Stimulated activated naive CD8-positive, alpha-beta T cell treated with anti-CD3 and anti-CD28 coated beads, Interleukin-15, Interleukin-2, amounts not matched to agents 100 U/mL and 50 U/mL, for 24 hours (primary cell): Measurements from ENCODE around the gene MAGEA3.
"Not testable (repeated sequence)": the region's sequence is repeated elsewhere in the genome, so short reads cannot be mapped to it uniquely, and the experiment has no call there.

Source experiments
- ATAC-seq: fragments of 150-1000 bp; cut with Tn5 transposase; one replicate; pipeline ENCODE4 v1.10.0; 2021
- DNase-seq: peaks from one replicate; pipeline ENCODE4 v3.0.0; 2021

The MAGEA3 gene

GRCh38 chrX:152697952-152698931 is at the start of gene MAGEA3:
Gene MAGEA3, plus strand, starts transcription at chrX:152698794. Its CDS starts 2,039 bp downstream, at chrX:152700833.
- ATAC-seq, DNase-seq: not testable (repeated sequence)

GRCh38 chrX:152652060-152652459 is 46.5 kb upstream of the MAGEA3 start:
- no peak for DNase-seq
- ATAC-seq, result no peak

DNA sequence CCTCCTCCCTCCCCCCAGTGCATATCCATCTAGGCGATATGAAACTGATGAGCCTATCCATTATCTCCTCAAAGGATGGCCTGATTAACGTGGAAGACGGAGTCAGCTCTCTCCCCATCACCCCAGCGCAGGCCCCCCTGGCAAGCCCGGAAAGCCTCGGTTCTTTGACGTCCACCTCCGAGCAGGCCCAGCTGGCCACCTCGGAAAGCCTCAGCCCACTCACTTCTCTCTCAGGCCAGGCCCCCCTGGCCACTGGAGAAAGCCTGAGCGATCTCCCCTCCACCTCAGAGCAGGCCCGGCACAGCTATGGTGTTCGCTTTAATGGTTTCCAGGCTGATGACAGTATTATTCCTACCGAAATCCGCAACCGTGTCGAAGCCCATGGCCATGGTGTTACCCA is 46.1 kb upstream of the MAGEA3 start:
- DNase-seq, result no peak
- no peak for ATAC-seq

- no peak for ATAC-seq
- DNase-seq, result no peak
These were observed 42.5 kb upstream of the MAGEA3 start for GRCh38 chrX:152656087-152656486.

- DNase-seq, result no peak
- no peak for ATAC-seq
These were observed 41.7 kb upstream of the MAGEA3 start for GRCh38 chrX:152656890-152657289.

GRCh38 chrX:152658302-152658701 is 40.3 kb upstream of the MAGEA3 start:
- no peak for DNase-seq
- ATAC-seq, result no peak

GRCh38 chrX:152663086-152663485 is 35.5 kb upstream of the MAGEA3 start:
- DNase-seq (no peak), ATAC-seq (no peak)

GRCh38 chrX:152674135-152674534 is 24.5 kb upstream of the MAGEA3 start:
- DNase-seq (no peak), ATAC-seq (no peak)

GRCh38 chrX:152674652-152675051 is 23.9 kb upstream of the MAGEA3 start:
- ATAC-seq, result not testable (repeated sequence)

GRCh38 chrX:152681012-152681411 is 17.6 kb upstream of the MAGEA3 start:
- DNase-seq, result not testable (repeated sequence)
- peak; percentile 66 for ATAC-seq

More at GRCh38 chrX:152674652-152675051, 23.9 kb upstream of the MAGEA3 start:
- DNase-seq, result not testable (repeated sequence)

DNA sequence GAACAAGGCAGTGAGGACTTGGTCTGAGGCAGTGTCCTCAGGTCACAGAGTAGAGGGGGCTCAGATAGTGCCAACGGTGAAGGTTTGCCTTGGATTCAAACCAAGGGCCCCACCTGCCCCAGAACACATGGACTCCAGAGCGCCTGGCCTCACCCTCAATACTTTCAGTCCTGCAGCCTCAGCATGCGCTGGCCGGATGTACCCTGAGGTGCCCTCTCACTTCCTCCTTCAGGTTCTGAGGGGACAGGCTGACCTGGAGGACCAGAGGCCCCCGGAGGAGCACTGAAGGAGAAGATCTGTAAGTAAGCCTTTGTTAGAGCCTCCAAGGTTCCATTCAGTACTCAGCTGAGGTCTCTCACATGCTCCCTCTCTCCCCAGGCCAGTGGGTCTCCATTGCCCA is 1.8 kb downstream of the MAGEA3 start:
- DNase-seq, ATAC-seq: not testable (repeated sequence)

DNA sequence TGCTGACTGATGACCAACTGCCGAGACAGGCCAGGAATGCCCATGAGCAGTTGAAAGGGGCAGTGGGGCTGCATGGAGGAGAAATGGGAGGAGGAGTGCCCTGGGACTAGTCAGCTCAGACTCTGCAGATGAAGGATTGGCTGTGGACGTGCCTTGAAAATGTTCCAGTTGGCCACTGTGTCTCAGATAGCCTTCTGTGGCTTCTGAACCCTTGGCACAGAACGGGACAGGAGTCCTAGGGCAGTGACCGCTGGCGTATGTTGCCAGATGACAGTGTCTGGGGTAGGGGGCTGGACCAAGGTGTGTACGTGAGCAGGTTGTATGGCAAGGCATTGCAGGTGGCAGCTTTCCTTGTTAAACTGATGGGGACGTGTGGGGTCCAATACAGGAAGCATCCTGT is 7.9 kb downstream of the MAGEA3 start:
- ATAC-seq, DNase-seq: not testable (repeated sequence)

GRCh38 chrX:152709173-152709572 is 10.6 kb downstream of the MAGEA3 start, which contains the start of gene CSAG2:
Gene CSAG2, minus strand, starts transcription at chrX:152709273. Its CDS starts 161 bp downstream, at chrX:152709112.
- not testable (repeated sequence) for ATAC-seq, DNase-seq

DNA sequence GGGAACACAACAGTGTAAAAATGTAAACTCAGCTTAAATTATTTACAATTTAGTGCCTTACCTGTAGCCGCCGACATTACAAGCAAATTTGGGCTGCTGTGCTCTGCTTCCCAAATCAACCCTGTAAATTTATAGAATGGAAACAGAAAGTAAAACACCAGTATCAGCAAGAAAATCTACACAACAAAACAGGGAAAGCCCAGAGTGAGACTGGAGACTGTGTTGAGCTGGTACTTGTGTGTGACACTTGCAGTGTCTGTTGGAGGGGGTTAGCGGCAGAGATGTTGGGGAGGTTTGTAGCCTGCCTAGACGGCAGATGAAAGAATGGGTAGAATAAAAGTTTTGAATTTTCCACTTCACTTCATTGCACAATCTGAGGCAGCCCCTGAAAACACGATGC is 14.6 kb downstream of the MAGEA3 start:
- not testable (repeated sequence) for DNase-seq, ATAC-seq

- not testable (repeated sequence) for ATAC-seq, DNase-seq
These were observed 15.5 kb downstream of the MAGEA3 start, which contains the start of gene MAGEA2B for GRCh38 chrX:152713815-152714787. Gene MAGEA2B, plus strand, starts transcription at chrX:152714628. Its CDS starts 2,479 bp downstream, at chrX:152717107.

DNA sequence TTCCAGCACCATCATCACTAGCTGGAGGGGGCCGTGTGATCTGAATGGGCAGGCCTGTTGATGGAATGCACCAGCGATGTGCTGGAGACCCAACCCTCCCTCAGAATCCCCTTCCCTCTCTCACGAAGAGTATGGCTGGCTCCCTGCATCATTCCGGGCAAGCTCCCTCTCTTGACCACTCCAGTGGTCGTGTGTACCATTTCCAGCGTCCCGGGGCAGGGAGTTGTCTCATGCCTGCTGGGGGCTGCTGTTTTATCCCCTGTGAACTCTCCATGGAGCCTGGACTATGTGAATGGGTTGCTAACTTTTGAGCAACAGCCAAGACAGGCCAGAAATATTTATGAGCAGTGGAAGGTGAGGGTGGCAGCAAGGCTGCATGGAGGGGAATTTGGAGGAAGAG is 26.8 kb downstream of the MAGEA3 start:
- DNase-seq, result no peak
- no peak for ATAC-seq

DNA sequence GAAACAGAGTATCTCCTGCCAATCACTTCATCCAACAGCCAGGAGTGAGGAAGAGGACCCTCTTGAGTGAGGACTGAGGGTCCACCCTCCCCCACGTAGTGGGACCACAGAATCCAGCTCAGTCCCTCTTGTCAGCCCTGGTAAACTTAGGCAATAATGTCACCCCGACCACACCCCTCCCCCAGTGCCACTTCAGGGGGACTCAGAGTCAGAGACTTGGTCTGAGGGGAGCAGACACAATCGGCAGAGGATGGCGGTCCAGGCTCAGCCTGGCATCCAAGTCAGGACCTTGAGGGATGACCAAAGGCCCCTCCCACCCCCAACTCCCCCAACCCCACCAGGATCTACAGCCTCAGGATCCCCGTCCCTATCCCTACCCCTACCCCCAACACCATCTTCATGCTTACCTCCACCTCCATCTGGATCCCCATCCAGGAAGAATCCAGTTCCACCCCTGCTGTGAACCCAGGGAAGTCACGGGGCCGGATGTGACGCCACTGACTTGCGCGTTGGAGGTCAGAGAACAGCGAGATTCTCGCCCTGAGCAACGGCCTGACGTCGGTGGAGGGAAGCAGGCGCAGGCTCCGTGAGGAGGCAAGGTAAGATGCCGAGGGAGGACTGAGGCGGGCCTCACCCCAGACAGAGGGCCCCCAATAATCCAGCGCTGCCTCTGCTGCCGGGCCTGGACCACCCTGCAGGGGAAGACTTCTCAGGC is 34.8 kb downstream of the MAGEA3 start, which contains the start of the genes CSAG1 and MAGEA12:
TSS of gene CSAG1 (minus strand) at position 461 of the 715 bp plus-strand sequence. CDS start 1,261 bp downstream, outside the sequence.
TSS of gene MAGEA12 (plus strand) at position 497 of the 715 bp plus-strand sequence. CDS start 2,405 bp downstream, outside the sequence.
- ATAC-seq, result no peak
- DNase-seq, result no peak

DNA sequence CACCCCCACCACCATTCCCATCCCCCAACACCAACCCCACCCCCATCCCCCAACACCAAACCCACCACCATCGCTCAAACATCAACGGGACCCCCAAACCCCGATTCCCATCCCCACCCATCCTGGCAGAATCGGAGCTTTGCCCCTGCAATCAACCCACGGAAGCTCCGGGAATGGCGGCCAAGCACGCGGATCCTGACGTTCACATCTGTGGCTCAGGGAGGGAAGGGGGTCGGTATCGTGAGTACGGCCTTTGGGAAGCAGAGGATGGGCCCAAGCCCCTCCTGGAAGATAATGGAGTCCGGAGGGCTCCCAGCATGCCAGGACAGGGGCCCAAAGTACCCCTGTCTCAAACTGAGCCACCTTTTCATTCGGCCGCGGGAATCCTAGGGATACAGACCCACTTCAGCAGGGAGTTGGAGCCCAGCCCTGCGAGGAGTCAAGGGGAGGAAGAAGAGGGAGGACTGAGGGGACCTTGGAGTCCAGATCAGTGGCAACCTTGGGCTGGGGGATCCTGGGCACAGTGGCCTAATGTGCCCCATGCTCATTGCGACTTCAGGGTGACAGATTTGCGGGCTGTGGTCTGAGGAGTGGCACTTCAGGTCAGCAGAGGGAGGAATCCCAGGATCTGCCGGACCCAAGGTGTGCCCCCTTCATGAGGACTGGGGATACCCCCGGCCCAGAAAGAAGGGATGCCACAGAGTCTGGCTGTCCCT is 35.7 kb downstream of the MAGEA3 start:
- not testable (repeated sequence) for ATAC-seq

GRCh38 chrX:152735101-152735500 is 36.5 kb downstream of the MAGEA3 start:
- ATAC-seq (no peak), DNase-seq (no peak)

More for the DNA sequence above, 35.7 kb downstream of the MAGEA3 start:
- DNase-seq, result not testable (repeated sequence)

GRCh38 chrX:152735860-152736511 is 37.4 kb downstream of the MAGEA3 start:
- DNase-seq, result no peak

More at GRCh38 chrX:152735860-152736511, 37.4 kb downstream of the MAGEA3 start:
- ATAC-seq, result no peak
